Mesendoderm (in vitro differentiated cells): ENCODE results near the gene SWAP70.

Source experiments
- DNase-seq: peaks from one replicate; pipeline ENCODE4 v3.0.0; 2013
- H2AK5ac ChIP-seq: 2 replicates; pipeline ENCODE4 v1.6.1; 2013; ENCODE audit warnings: low read length, inconsistent platforms
- H2BK120ac ChIP-seq: 2 replicates; pipeline ENCODE4 v1.6.1; 2013; ENCODE audit warnings: low read depth, mild to moderate bottlenecking, low read length, moderate library complexity, mixed read lengths
- H2BK15ac ChIP-seq: replicated peaks from 2 replicates; pipeline ENCODE4 v1.6.1; 2013; ENCODE audit warnings: low read depth, mild to moderate bottlenecking, moderate library complexity
- H2BK5ac ChIP-seq: 2 replicates; pipeline ENCODE4 v1.6.1; 2013; ENCODE audit warnings: low read length, inconsistent platforms
- H3K18ac ChIP-seq: 2 replicates; pipeline ENCODE4 v1.6.1; 2013; ENCODE audit warnings: mild to moderate bottlenecking, low read length, mixed read lengths
- H3K23ac ChIP-seq: one replicate; pipeline ENCODE4 v1.6.1; 2013; ENCODE audit warnings: low read length
- H3K27ac ChIP-seq: 2 replicates; pipeline ENCODE4 v1.5.1; 2013; ENCODE audit warnings: low read depth, mild to moderate bottlenecking, inconsistent platforms, low read length, moderate library complexity
- H3K27me3 ChIP-seq: 2 replicates; pipeline ENCODE4 v1.6.1; 2013; ENCODE audit warnings: low read length, control low read depth, mild to moderate bottlenecking, inconsistent platforms; ENCODE audit not compliant: insufficient read depth, poor library complexity
- H3K36me3 ChIP-seq: 2 replicates; pipeline ENCODE4 v1.6.1; 2013; ENCODE audit warnings: low read length, inconsistent platforms; ENCODE audit not compliant: control insufficient read depth, insufficient read depth
- H3K4ac ChIP-seq: one replicate; pipeline ENCODE4 v1.6.1; 2013; ENCODE audit warnings: low read depth, mild to moderate bottlenecking, low read length, moderate library complexity
- H3K4me1 ChIP-seq: 2 replicates; pipeline ENCODE4 v1.6.1; 2013; ENCODE audit warnings: low read depth, low read length, inconsistent platforms; ENCODE audit not compliant: control insufficient read depth
- H3K4me2 ChIP-seq: 2 replicates; pipeline ENCODE4 v1.6.1; 2013; ENCODE audit warnings: low read length
- H3K4me3 ChIP-seq: 2 replicates; pipeline ENCODE4 v1.5.1; 2013; ENCODE audit warnings: mild to moderate bottlenecking, low read length
- H3K56ac ChIP-seq: one replicate; pipeline ENCODE4 v1.6.1; 2013; ENCODE audit warnings: low read length
- H3K79me1 ChIP-seq: 2 replicates; pipeline ENCODE4 v1.6.1; 2013; ENCODE audit warnings: low read length, inconsistent platforms
- H3K79me2 ChIP-seq: 2 replicates; pipeline ENCODE4 v1.6.1; 2013; ENCODE audit warnings: mild to moderate bottlenecking, low read length; ENCODE audit not compliant: control insufficient read depth, insufficient read depth
- H3K9ac ChIP-seq: 2 replicates; pipeline ENCODE4 v1.6.1; 2013; ENCODE audit warnings: low read length, inconsistent platforms
- H4K5ac ChIP-seq: one replicate; pipeline ENCODE4 v1.6.1; 2013; ENCODE audit warnings: low read length
- H4K8ac ChIP-seq: one replicate; pipeline ENCODE4 v1.6.1; 2013; ENCODE audit warnings: low read depth, mild to moderate bottlenecking, control low read depth, low read length, moderate library complexity
- WGBS: extraction: QIAGEN DNeasy Blood & Tissue Kit; methylation state at CpG from one replicate; pipeline ENCODE4 v1.1.7; 2013; ENCODE audit warnings: low lambda C conversion rate, missing lambda C conversion rate; ENCODE audit not compliant: insufficient coverage; ENCODE audit errors: extremely low coverage; 5-methylcytosine and 5-hydroxymethylcytosine counted together

The SWAP70 gene

GRCh38 chr11:9675691-9676090 is 11.8 kb downstream of the SWAP70 start:
- H3K23ac ChIP-seq: no peak overlapping the region
- H2AK5ac ChIP-seq: no peak overlapping the region
- no peak overlapping the region for H2BK120ac ChIP-seq
- no CpG with 5 or more reads among the region's 3 CpGs for WGBS
- no peak overlapping the region for H3K4me2 ChIP-seq
- H4K5ac ChIP-seq: peak overlapping the region; percentile 49
- peaks cover 8% of the 10 kb centered on the region for H3K79me1 ChIP-seq
- no peak overlapping the region for H3K56ac ChIP-seq
- no peak overlapping the region for H3K4me3 ChIP-seq
- peaks cover 15% of the 10 kb centered on the region for H3K79me2 ChIP-seq
- no peak overlapping the region for H2BK15ac ChIP-seq
- H3K4ac ChIP-seq: no peak overlapping the region
- no peak overlapping the region for H4K8ac ChIP-seq
- no peaks in the 10 kb centered on the region for H3K36me3 ChIP-seq
- H3K18ac ChIP-seq: no peak overlapping the region
- H3K27ac ChIP-seq: no peak overlapping the region
- no peaks in the 10 kb centered on the region for H3K27me3 ChIP-seq
- H2BK5ac ChIP-seq: no peak overlapping the region
- peak; percentile 54 for DNase-seq
- no peaks in the 10 kb centered on the region for H3K4me1 ChIP-seq
- H3K9ac ChIP-seq: peak overlapping the region; percentile 5

- H4K8ac ChIP-seq: no peak overlapping the region
- H3K79me2 ChIP-seq: peaks cover 26% of the 10 kb centered on the region
- no peaks in the 10 kb centered on the region for H3K27me3 ChIP-seq
- H3K4me1 ChIP-seq: peaks cover 2% of the 10 kb centered on the region
- H4K5ac ChIP-seq: no peak overlapping the region
- no peak overlapping the region for H3K9ac ChIP-seq
- no peak overlapping the region for H2AK5ac ChIP-seq
- no peak overlapping the region for H2BK15ac ChIP-seq
- H3K79me1 ChIP-seq: peaks cover 17% of the 10 kb centered on the region
- H3K4me3 ChIP-seq: no peak overlapping the region
- DNase-seq: no peak
- no peak overlapping the region for H3K18ac ChIP-seq
- H3K4me2 ChIP-seq: no peak overlapping the region
- H3K56ac ChIP-seq: no peak overlapping the region
- H3K23ac ChIP-seq: no peak overlapping the region
- H3K4ac ChIP-seq: no peak overlapping the region
- H2BK5ac ChIP-seq: no peak overlapping the region
- no peaks in the 10 kb centered on the region for H3K36me3 ChIP-seq
- no peak overlapping the region for H3K27ac ChIP-seq
- no peak overlapping the region for H2BK120ac ChIP-seq
Observed at GRCh38 chr11:9677951-9678350, 14.1 kb downstream of the SWAP70 start.

- WGBS: no CpG with 5 or more reads among the region's 4 CpGs
- Histone ChIP-seq H3K23ac (no peak overlapping the region), H2BK15ac (no peak overlapping the region), H3K9ac (no peak overlapping the region), H3K4me3 (no peak overlapping the region), H4K5ac (no peak overlapping the region), H3K18ac (no peak overlapping the region), H3K79me2 (peaks cover 22% of the 10 kb centered on the region), H2BK5ac (no peak overlapping the region), H2AK5ac (no peak overlapping the region), H3K27ac (no peak overlapping the region), H3K56ac (no peak overlapping the region), H3K4ac (no peak overlapping the region), H4K8ac (no peak overlapping the region), H3K79me1 (peaks cover 15% of the 10 kb centered on the region), H3K36me3 (no peaks in the 10 kb centered on the region), H3K4me2 (no peak overlapping the region), H3K27me3 (no peaks in the 10 kb centered on the region), H2BK120ac (no peak overlapping the region), H3K4me1 (peaks cover 6% of the 10 kb centered on the region)
- peak; percentile 87 for DNase-seq
Observed at GRCh38 chr11:9678576-9678975, 14.7 kb downstream of the SWAP70 start.

GRCh38 chr11:9680028-9680427 is 16.2 kb downstream of the SWAP70 start:
- WGBS: no CpG with 5 or more reads among the region's 4 CpGs

GRCh38 chr11:9681583-9682372 is 17.9 kb downstream of the SWAP70 start:
- Histone ChIP-seq H2BK15ac (no peak overlapping the region), H3K4me3 (no peak overlapping the region), H3K79me2 (peaks cover 23% of the 10 kb centered on the region), H3K56ac (peak overlapping the region; percentile 25), H3K79me1 (peaks cover 16% of the 10 kb centered on the region), H3K27ac (no peak overlapping the region), H3K4ac (no peak overlapping the region), H3K9ac (no peak overlapping the region), H3K4me2 (no peak overlapping the region), H2BK120ac (no peak overlapping the region), H3K18ac (no peak overlapping the region), H2BK5ac (no peak overlapping the region), H3K23ac (no peak overlapping the region), H2AK5ac (no peak overlapping the region), H3K36me3 (no peaks in the 10 kb centered on the region), H4K5ac (no peak overlapping the region), H4K8ac (no peak overlapping the region), H3K27me3 (no peaks in the 10 kb centered on the region), H3K4me1 (peaks cover 7% of the 10 kb centered on the region)
- no CpG with 5 or more reads among the region's 2 CpGs for WGBS
- DNase-seq: no peak

More at GRCh38 chr11:9680028-9680427, 16.2 kb downstream of the SWAP70 start:
- peaks cover 16% of the 10 kb centered on the region for H3K79me1 ChIP-seq
- no peak overlapping the region for H3K27ac ChIP-seq
- H2AK5ac ChIP-seq: no peak overlapping the region
- H3K36me3 ChIP-seq: no peaks in the 10 kb centered on the region
- H2BK120ac ChIP-seq: no peak overlapping the region
- H3K4me2 ChIP-seq: no peak overlapping the region
- H3K4me1 ChIP-seq: peaks cover 7% of the 10 kb centered on the region
- no peak overlapping the region for H2BK5ac ChIP-seq
- no peak overlapping the region for H3K4me3 ChIP-seq
- H3K56ac ChIP-seq: no peak overlapping the region
- H3K23ac ChIP-seq: no peak overlapping the region
- H3K18ac ChIP-seq: no peak overlapping the region
- H3K79me2 ChIP-seq: peaks cover 25% of the 10 kb centered on the region
- no peak overlapping the region for H3K9ac ChIP-seq
- no peak overlapping the region for H4K8ac ChIP-seq
- H4K5ac ChIP-seq: no peak overlapping the region
- no peaks in the 10 kb centered on the region for H3K27me3 ChIP-seq
- no peak overlapping the region for H2BK15ac ChIP-seq
- DNase-seq: no peak
- H3K4ac ChIP-seq: no peak overlapping the region
